Measurements from ENCODE around the gene RPS17.
A peak's percentile ranks its signal among the peaks of the same experiment; 100 is the strongest.

Gene RPS17

GRCh38 chr15:82540055-82540983 lies at the start of gene RPS17:
Gene RPS17 (minus strand): TSS chr15:82540457. CDS start chr15:82540428, 29 bp downstream.
- DNase-seq, result no peak

- no peak for DNase-seq
These were observed 47.5 kb upstream of the RPS17 start for GRCh38 chr15:82587805-82588204.

- no peak for DNase-seq
These were observed 44.8 kb upstream of the RPS17 start for GRCh38 chr15:82585072-82585471.

- no peak for DNase-seq
These were observed 40.5 kb upstream of the RPS17 start for GRCh38 chr15:82580713-82581112.

DNA sequence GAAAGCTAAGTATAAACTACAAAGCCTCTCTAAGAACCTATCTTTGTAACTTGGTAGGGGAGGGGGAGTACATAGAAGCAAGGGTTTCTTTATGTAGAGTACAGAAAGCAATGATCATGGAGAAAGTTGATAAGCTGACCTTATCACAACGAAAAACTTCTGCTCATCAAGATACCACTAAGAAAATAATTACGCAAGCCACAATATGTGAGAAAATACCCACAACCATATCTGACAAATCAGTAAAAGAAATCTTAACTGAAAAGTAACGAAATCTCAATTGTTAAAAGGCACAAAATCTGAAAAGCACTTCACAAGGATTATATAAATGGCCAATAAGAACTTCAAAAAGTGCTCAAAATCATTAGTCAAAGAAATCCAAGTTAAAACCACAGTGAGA lies 35.1 kb upstream of the RPS17 start:
- no peak for DNase-seq

DNA sequence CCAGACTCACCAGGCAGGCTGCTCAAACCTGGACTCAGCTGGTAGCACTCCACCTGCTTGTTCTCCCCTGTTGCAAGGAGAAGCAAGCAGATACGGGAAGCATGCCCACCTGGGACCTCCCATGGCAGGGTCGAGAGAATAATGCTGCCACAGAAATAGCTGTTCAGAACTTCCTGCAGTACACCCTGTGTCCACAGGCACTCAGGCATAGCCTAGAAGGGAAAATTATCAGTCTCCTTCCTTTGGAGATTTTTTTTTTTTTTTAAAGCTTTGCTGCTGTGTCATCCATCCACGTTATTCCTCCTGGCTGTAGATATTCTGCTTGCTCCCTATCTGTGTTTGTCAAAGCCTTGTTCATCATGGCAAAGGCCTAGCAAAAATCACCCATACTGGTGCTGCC lies 32.7 kb upstream of the RPS17 start:
- no peak for DNase-seq

- no peak for DNase-seq
These were observed 32.1 kb upstream of the RPS17 start for GRCh38 chr15:82572311-82572710.

GRCh38 chr15:82571722-82572222 lies 31.5 kb upstream of the RPS17 start:
- peak; percentile 11 for DNase-seq

- DNase-seq, result no peak
These were observed 30.7 kb upstream of the RPS17 start for GRCh38 chr15:82570721-82571508.

DNA sequence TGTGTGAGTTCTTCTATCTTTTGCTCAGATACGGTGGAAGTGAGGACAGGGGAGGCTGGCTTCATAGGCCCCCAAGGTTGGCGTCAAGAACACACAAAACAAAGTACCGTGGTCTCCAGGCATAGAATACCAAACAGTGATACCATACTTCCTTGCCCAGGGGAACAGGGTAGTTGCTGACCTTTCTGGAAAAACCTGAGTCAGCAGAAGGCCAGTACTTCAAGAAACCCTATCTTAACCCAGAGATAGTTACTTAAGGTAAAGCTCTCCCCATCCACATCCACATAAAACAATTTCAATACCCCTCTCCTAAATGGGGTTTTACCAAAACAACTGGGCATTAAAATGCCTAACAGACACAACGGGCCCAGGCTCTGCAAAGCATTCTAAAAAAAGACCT lies 29.6 kb upstream of the RPS17 start:
- no peak for DNase-seq

- no peak for DNase-seq
These were observed 28.7 kb upstream of the RPS17 start for GRCh38 chr15:82568986-82569385.

- no peak for DNase-seq
These were observed 27.4 kb upstream of the RPS17 start for GRCh38 chr15:82567661-82568060.

DNA sequence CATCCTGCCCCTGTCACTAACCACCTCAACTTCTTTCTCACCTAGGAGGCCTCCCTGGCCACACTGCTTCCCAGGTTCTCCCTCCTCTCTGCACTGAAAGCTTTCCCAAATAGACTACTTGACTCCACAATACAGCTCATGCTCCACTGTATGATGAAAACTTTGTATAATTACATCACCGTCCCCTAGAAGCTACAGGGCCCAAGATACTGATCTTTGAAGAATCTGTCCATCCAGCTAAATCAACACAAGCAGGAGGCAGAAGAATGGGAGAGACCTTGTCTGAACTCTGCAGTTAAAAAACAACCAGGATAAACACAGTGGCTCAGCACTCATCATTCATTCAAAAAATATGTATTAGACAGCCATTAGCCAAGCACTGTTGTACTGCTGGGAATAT lies 26.4 kb upstream of the RPS17 start:
- DNase-seq, result no peak

DNA sequence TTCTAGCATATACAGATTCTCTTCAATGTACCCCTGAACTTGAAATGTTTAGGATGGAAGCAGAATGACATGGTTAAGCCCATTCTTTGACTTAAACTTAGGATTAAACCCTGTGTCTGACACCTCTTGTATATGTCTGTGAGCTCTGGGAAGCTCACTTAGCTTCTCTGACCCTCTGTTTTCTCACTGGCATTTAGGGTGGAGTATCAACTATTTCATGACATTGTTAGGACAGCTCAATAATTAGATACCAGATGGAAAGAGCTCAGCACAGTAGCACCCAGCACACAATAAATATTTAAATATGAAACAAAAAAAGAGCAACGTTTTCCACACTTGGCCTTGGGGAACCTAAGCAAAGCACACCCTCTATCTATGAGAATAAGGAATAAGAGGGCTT lies 18.2 kb upstream of the RPS17 start:
- no peak for DNase-seq

- DNase-seq, result no peak
These were observed 16.2 kb upstream of the RPS17 start for GRCh38 chr15:82556315-82557035.

DNA sequence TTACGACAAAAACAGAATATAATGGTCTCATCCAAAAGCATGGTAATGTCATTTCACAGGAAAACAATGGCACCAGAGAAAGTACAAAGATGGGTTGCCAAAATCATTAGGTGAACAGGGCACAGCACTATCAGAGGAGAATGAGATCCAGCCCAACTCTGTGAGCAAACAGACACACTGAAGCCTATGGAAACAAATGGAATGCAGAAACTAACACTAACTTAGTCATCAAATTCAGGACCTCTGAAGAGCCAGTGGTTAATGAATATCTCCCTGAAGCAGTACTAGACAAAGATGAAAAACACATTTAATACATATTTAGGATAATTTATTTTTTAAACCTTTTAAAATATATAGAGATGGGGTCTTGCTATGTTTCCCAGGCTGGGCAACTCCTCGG lies 14.6 kb upstream of the RPS17 start:
- no peak for DNase-seq

GRCh38 chr15:82554351-82554750 lies 14.1 kb upstream of the RPS17 start:
- DNase-seq, result no peak

- DNase-seq, result no peak
These were observed 13.6 kb upstream of the RPS17 start for GRCh38 chr15:82553846-82554245.

DNA sequence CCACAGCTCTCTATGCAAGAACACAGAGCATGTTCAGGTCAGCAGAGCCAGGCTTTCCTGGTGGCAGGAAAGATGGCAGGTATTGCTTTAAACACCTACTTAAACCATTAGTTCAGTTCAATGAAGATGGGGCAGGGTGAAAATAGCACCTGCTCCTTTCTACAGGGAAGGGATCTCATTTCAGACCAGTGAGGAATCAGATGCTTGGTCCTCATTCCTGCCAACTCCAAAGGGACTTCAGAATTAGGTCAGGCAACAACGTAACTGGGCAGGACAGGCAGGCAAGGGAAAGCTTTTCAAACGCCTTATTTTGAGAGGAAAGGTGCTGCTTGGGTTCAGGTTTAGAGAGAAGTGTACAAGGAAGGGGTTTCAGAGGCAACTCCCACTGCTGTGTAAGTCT lies 12.6 kb upstream of the RPS17 start:
- DNase-seq, result no peak

DNA sequence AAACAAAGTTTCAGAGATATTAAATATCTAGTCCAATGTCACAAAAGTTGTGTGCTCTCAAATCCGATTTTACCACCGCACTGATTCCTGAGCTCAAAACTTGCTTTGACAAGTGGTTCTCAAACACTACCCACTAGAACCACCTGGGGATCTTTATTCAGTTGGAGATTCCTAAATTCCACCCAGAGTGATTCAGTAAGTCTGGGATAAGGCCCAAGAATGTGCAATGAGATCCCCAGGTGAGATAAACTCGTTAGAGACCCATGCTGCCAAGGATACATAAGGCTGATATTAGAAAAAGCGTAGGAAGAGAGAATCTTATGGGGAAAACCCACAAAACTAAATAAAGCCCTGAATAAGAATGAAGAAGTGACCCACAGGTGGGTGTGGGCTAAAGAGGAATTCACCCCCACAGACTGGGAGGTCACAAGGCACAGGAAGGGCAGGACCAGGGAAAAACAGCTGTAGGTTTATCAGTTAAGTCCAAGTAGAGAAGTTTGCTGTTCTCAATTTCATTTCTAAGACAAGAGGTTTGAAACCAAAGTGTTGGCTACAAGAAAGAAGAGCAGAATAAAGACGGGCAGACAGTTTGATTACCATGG lies 11.5 kb upstream of the RPS17 start:
- DNase-seq, result no peak

- DNase-seq, result no peak
These were observed 9.0 kb upstream of the RPS17 start for GRCh38 chr15:82549199-82549665.

DNA sequence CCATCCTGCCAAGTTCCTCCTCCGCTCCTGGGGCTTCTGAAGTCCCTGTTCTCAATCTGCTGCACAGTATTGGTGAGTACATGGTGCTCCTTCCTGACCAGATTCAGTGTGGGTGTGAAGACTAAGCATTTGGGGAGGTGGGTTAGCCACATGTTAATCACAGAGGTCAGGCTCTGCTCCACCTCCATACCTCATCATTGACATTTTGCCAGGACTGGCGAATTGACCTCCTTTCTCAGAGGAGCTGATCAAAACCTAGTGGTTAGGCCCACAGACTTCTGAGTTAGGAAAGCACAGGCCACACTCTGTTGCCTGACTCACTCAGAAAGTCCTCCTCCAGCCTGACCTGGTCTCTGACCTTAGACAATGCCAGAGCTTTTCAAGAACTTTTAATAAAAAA lies 8.4 kb upstream of the RPS17 start:
- no peak for DNase-seq

GRCh38 chr15:82545478-82545877 lies 5.2 kb upstream of the RPS17 start:
- DNase-seq, result no peak

Data from NCI-H1436 treated with DMSO at 0.1 percent for 48 hours (cell line).